Measurements from ENCODE around the gene LCE2B.

- TF ChIP-seq CTCF (IDR thresholded peaks at IDR 0.05) = no peak
- TF ChIP-seq POLR2A (IDR thresholded peaks at IDR 0.05) = no peak
Observed at GRCh38 chr1:152718238-152718637, 32.3 kb downstream of the LCE2B start.

Data from right lobe of liver (tissue), 4 donors.